KMS-11 (cell line): ENCODE data around the gene TUT4.

Experiments used
- H2AFZ ChIP-seq: fragments of 200-600 bp; sonication (generic); 2 replicates; pipeline ENCODE4 v1.6.1; 2016; ENCODE audit warnings: antibody characterized with exemption, mixed run types, low read depth
- H3K27ac ChIP-seq: fragments of 200-600 bp; sonication (generic); 2 replicates; pipeline ENCODE4 v1.6.1; 2016; ENCODE audit warnings: mild to moderate bottlenecking, mixed run types
- H3K27me3 ChIP-seq: fragments of 200-600 bp; sonication (generic); 2 replicates; pipeline ENCODE4 v1.6.1; 2017; ENCODE audit warnings: mild to moderate bottlenecking, low read depth, mixed run types, moderate library complexity; ENCODE audit not compliant: insufficient read depth
- H3K36me3 ChIP-seq: fragments of 200-600 bp; sonication (generic); 2 replicates; pipeline ENCODE4 v1.6.1; 2017; ENCODE audit warnings: mild to moderate bottlenecking, mixed run types; ENCODE audit not compliant: insufficient read depth
- H3K4me1 ChIP-seq: fragments of 200-600 bp; sonication (generic); 2 replicates; pipeline ENCODE4 v1.6.1; 2016; ENCODE audit warnings: mild to moderate bottlenecking, low read depth, mixed run types; ENCODE audit not compliant: poor library complexity, severe bottlenecking
- H3K4me2 ChIP-seq: fragments of 200-600 bp; sonication (generic); 2 replicates; pipeline ENCODE4 v1.7.0; 2016; ENCODE audit warnings: mild to moderate bottlenecking, mixed run types
- H3K4me3 ChIP-seq: fragments of 200-600 bp; sonication (generic); IDR thresholded peaks from 2 replicates; pipeline ENCODE4 v1.6.1; 2017; ENCODE audit warnings: low read depth, low read length, mixed read lengths; ENCODE audit not compliant: insufficient read depth
- H3K79me2 ChIP-seq: fragments of 200-600 bp; sonication (generic); 2 replicates; pipeline ENCODE4 v1.6.1; 2016; ENCODE audit warnings: low read depth, mixed run types; ENCODE audit not compliant: insufficient read depth
- H3K9ac ChIP-seq: fragments of 200-600 bp; sonication (generic); 2 replicates; pipeline ENCODE4 v1.6.1; 2016; ENCODE audit warnings: mild to moderate bottlenecking, mixed run types
- H4K20me1 ChIP-seq: fragments of 200-600 bp; sonication (generic); 2 replicates; pipeline ENCODE4 v1.6.1; 2016; ENCODE audit warnings: mild to moderate bottlenecking, mixed run types; ENCODE audit not compliant: insufficient read depth
- CTCF ChIP-seq: fragments of 200-600 bp; sonication (generic); conservative IDR thresholded peaks from 2 replicates; pipeline ENCODE4 v1.6.1; 2017; ENCODE audit warnings: low read depth, mild to moderate bottlenecking, antibody characterized with exemption, low read length, moderate library complexity, mixed read lengths

The TUT4 gene

GRCh38 chr1:52403566-52404115, 149.3 kb downstream of the TUT4 start:
- peaks cover 69% of the 10 kb centered on the region for H3K79me2 ChIP-seq
- H3K4me1 ChIP-seq: peaks cover 44% of the 10 kb centered on the region
- peak overlapping the region; percentile 82 for H3K27ac ChIP-seq
- H2AFZ ChIP-seq: peak overlapping the region; percentile 94
- H3K4me3 ChIP-seq: peak overlapping the region; percentile 95
- peaks cover 44% of the 10 kb centered on the region; the same call in 1 of the 2 replicates for H3K36me3 ChIP-seq
- H3K4me2 ChIP-seq: peak overlapping the region; percentile 97
- no peak for TF ChIP-seq CTCF
- H4K20me1 ChIP-seq: no peaks in the 10 kb centered on the region
- H3K27me3 ChIP-seq: no peaks in the 10 kb centered on the region
- H3K9ac ChIP-seq: peak overlapping the region; percentile 78

GRCh38 chr1:52402860-52403240, 150.0 kb downstream of the TUT4 start:
- peak overlapping the region; percentile 97 for H3K4me2 ChIP-seq
- peaks cover 73% of the 10 kb centered on the region for H3K79me2 ChIP-seq
- H3K27ac ChIP-seq: peak overlapping the region; percentile 82
- TF ChIP-seq CTCF: no peak
- peaks cover 44% of the 10 kb centered on the region for H3K4me1 ChIP-seq
- no peaks in the 10 kb centered on the region for H4K20me1 ChIP-seq
- peaks cover 39% of the 10 kb centered on the region; the same call in 1 of the 2 replicates for H3K36me3 ChIP-seq
- no peaks in the 10 kb centered on the region for H3K27me3 ChIP-seq
- H3K4me3 ChIP-seq: peak overlapping the region; percentile 95
- peak overlapping the region; percentile 78 for H3K9ac ChIP-seq
- H2AFZ ChIP-seq: no peak overlapping the region

GRCh38 chr1:52400131-52400530, 152.8 kb downstream of the TUT4 start:
- Histone ChIP-seq H4K20me1 (no peaks in the 10 kb centered on the region), H3K79me2 (peaks cover 53% of the 10 kb centered on the region), H3K36me3 (peaks cover 35% of the 10 kb centered on the region; the same call in 1 of the 2 replicates), H3K4me2 (no peak overlapping the region), H3K27me3 (no peaks in the 10 kb centered on the region), H3K4me3 (no peak overlapping the region), H2AFZ (no peak overlapping the region), H3K27ac (no peak overlapping the region), H3K4me1 (peaks cover 21% of the 10 kb centered on the region), H3K9ac (no peak overlapping the region)
- TF ChIP-seq CTCF: no peak

GRCh38 chr1:52399629-52400028, 153.3 kb downstream of the TUT4 start:
- H2AFZ ChIP-seq: no peak overlapping the region
- H3K79me2 ChIP-seq: peaks cover 48% of the 10 kb centered on the region
- no peak for TF ChIP-seq CTCF
- H3K27ac ChIP-seq: no peak overlapping the region
- no peaks in the 10 kb centered on the region for H4K20me1 ChIP-seq
- H3K4me2 ChIP-seq: no peak overlapping the region
- peaks cover 20% of the 10 kb centered on the region for H3K4me1 ChIP-seq
- no peak overlapping the region for H3K9ac ChIP-seq
- peaks cover 40% of the 10 kb centered on the region; the same call in 1 of the 2 replicates for H3K36me3 ChIP-seq
- H3K4me3 ChIP-seq: no peak overlapping the region
- H3K27me3 ChIP-seq: no peaks in the 10 kb centered on the region
